A549 (cell line): Measurements from ENCODE around the gene CDK5RAP2. TPM values are rescaled to one million over a fixed set of nuclear protein-coding genes. Genes with fewer than 3 reads are reported as not detected.
A peak's percentile ranks its signal among the peaks of the same experiment; 100 is the strongest.

ENCODE experiments used
- ATAC-seq, 2 experiments: fragments of 200-7000 bp in 1 of 2; fragments of >200 bp in 1 of 2; cut with Nextera tagmentation in 1 of 2; cut with Tn5 transposase in 1 of 2; 3 replicates each; pipeline versions ENCODE4 v1.8.0 to v1.9.1; 2018 to 2020; ENCODE audit warnings: mild to moderate bottlenecking in 1 of 2, moderate library complexity in 1 of 2
- CTCF ChIA-PET: fragments of 300-600 bp; sonication (Branson Sonifier 250); formaldehyde crosslinking; extraction: SDS; loops from one replicate; lab custom pipeline; 2021; ENCODE audit warnings: antibody characterized with exemption, inconsistent platforms; lab: Yijun Ruan, JAX
- POLR2A ChIA-PET: fragments of 350-600 bp; formaldehyde crosslinking; extraction: SDS; loops from one replicate; lab custom pipeline; 2021; ENCODE audit warnings: antibody characterized with exemption, inconsistent platforms; lab: Yijun Ruan, JAX
- DNase-seq, 2 experiments: peaks; one replicate each; pipeline versions ENCODE4 v3.0.0 to v3.0.0-alpha.2; 2011 to 2016; ENCODE audit warnings: low read depth in 1 of 2, low spot score in 1 of 2
- FAIRE-seq: peaks from 2 replicates; lab custom pipeline; 2011; peaks lifted over from hg19 to GRCh38; lab: Jason Lieb, UNC
- H3K27ac ChIP-seq, 2 experiments: fragments of >200 bp; sonication (Bioruptor Twin); formaldehyde crosslinking; 3 replicates each; pipeline ENCODE4 v1.5.1; 2016 to 2017
- H3K4me1 ChIP-seq: fragments of >200 bp; sonication (Bioruptor Twin); formaldehyde crosslinking; 3 replicates; pipeline ENCODE4 v1.6.1; 2016
- H3K4me2 ChIP-seq: fragments of >200 bp; sonication (Bioruptor Twin); formaldehyde crosslinking; 3 replicates; pipeline ENCODE4 v1.6.1; 2016
- H3K4me3 ChIP-seq: fragments of >200 bp; sonication (Bioruptor Twin); formaldehyde crosslinking; 3 replicates; pipeline ENCODE4 v1.5.1; 2016
- H3K9me3 ChIP-seq: fragments of >200 bp; sonication (Bioruptor Twin); formaldehyde crosslinking; 3 replicates; pipeline ENCODE4 v1.6.1; 2016
- BCL3 ChIP-seq: fragments of >200 bp; sonication (Bioruptor Twin); formaldehyde crosslinking; IDR thresholded peaks from 3 replicates; pipeline ENCODE4 v1.6.1; 2016
- CEBPB ChIP-seq, 2 experiments: fragments of >200 bp in 1 of 2; sonication (Bioruptor Twin) in 1 of 2; formaldehyde crosslinking in 1 of 2; IDR thresholded peaks; 2 replicates each; pipeline ENCODE4 v1.6.1; 2012 to 2016
- CHD2 ChIP-seq: fragments of 150-350 bp; IDR thresholded peaks from 2 replicates; pipeline ENCODE4 v1.6.1; 2014; ENCODE audit warnings: low read length; ENCODE audit not compliant: partially characterized antibody
- CTCF ChIP-seq: fragments of >200 bp; sonication (Bioruptor Twin); formaldehyde crosslinking; IDR thresholded peaks from 3 replicates; pipeline ENCODE4 v1.5.1; 2016
- E2F6 ChIP-seq: IDR thresholded peaks from 2 replicates; pipeline ENCODE4 v1.6.1; 2012; ENCODE audit warnings: low read depth, borderline replicate concordance
- ELK1 ChIP-seq: fragments of 150-350 bp; IDR thresholded peaks from 2 replicates; pipeline ENCODE4 v1.6.1; 2014; ENCODE audit warnings: low read depth, mild to moderate bottlenecking, low read length
- HDAC2 ChIP-seq: fragments of 200-600 bp; sonication (generic); IDR thresholded peaks from 2 replicates; pipeline ENCODE4 v1.6.1; 2016
- JUNB ChIP-seq: fragments of >200 bp; sonication (Bioruptor Twin); formaldehyde crosslinking; IDR thresholded peaks from 2 replicates; pipeline ENCODE4 v1.6.1; 2016
- KDM5A ChIP-seq: fragments of 200-600 bp; sonication (generic); IDR thresholded peaks from 2 replicates; pipeline ENCODE4 v1.6.1; 2016; ENCODE audit warnings: antibody characterized with exemption, mild to moderate bottlenecking
- MAFK ChIP-seq: fragments of 450-650 bp; IDR thresholded peaks from 2 replicates; pipeline ENCODE4 v1.6.1; 2014; ENCODE audit not compliant: partially characterized antibody
- MAZ ChIP-seq: fragments of 150-350 bp; IDR thresholded peaks from 2 replicates; pipeline ENCODE4 v1.6.1; 2014; ENCODE audit warnings: antibody characterized with exemption, low read depth, low read length, borderline replicate concordance
- MYC ChIP-seq: IDR thresholded peaks from 2 replicates; pipeline ENCODE4 v1.6.1; 2012; ENCODE audit warnings: mild to moderate bottlenecking, inconsistent platforms, low read length, improper control_type of control experiment, borderline replicate concordance
- NFE2L2 ChIP-seq: fragments of 150-350 bp; conservative IDR thresholded peaks from 2 replicates; pipeline ENCODE4 v1.6.1; 2014; ENCODE audit warnings: low read length
- RAD21 ChIP-seq, 2 experiments: fragments of >200 bp in 1 of 2; sonication (Bioruptor Twin) in 1 of 2; formaldehyde crosslinking in 1 of 2; IDR thresholded peaks in 1 of 2; conservative IDR thresholded peaks in 1 of 2; 2 replicates in 1 of 2; 3 replicates in 1 of 2; pipeline ENCODE4 v1.6.1; 2012 to 2018; ENCODE audit warnings: inconsistent platforms in 1 of 2
- RNF2 ChIP-seq: fragments of 200-600 bp; sonication (generic); IDR thresholded peaks from 2 replicates; pipeline ENCODE4 v1.6.1; 2016; ENCODE audit warnings: low read depth, mild to moderate bottlenecking, antibody characterized with exemption, moderate library complexity, borderline replicate concordance
- SMC3 ChIP-seq: fragments of >200 bp; sonication (Bioruptor Twin); formaldehyde crosslinking; IDR thresholded peaks from 3 replicates; pipeline ENCODE4 v1.6.1; 2018; ENCODE audit warnings: inconsistent platforms
- WGBS: methylation state at CpG from one replicate; pipeline ENCODE4 v1.1.6; 2017; ENCODE audit errors: missing lambda C conversion rate; 5-methylcytosine and 5-hydroxymethylcytosine counted together
- polyA plus RNA-seq, 4 experiments: library from polyadenylated mRNA; depleted of rRNA in 3 of 4; stranded (reverse); fragments of >200 nt; fragmentation: RNase III in 1 of 4; extraction: RNeasy Plus Mini Kit Qiagen cat#74134 plus additional on column Dnase treatment in 1 of 4; gene quantifications; 2 replicates in 3 of 4; 3 replicates in 1 of 4; pipeline ENCODE4 v1.2.3, GENCODE V29; 2011 to 2017

Gene CDK5RAP2
- polyA plus RNA-seq, 2 of the 4 experiments (the other 2 are of a cell fraction), result 29.1 to 44.6 TPM

- no peak for DNase-seq
- ChIA-PET CTCF (interaction anchor here (0.8 to 1.7 kb wide), 8 partner anchors 14 to 124 kb away, joined by 3 to 5 read pairs (median 3); partner anchors contain the start of gene MEGF9), POLR2A (interaction anchor here (0.6 kb wide), 1 partner anchor 182 kb away, joined by 10 read pairs; no protein-coding TSS in a partner anchor)
- peak overlapping the region; percentile 62 to 68; a peak in 4 of 6 replicates for H3K27ac ChIP-seq
- H3K4me2 ChIP-seq, result no peak overlapping the region
- no peak for ATAC-seq
- no peak for FAIRE-seq
- H3K4me1 ChIP-seq, result peaks cover 93% of the 10 kb centered on the region
- 95% methylated on average over 1 of the region's 1 CpG for WGBS
- TF ChIP-seq E2F6 (no peak), MAFK (peak; percentile 86), NFE2L2 (no peak)
- H3K9me3 ChIP-seq, result no peaks in the 10 kb centered on the region
- no peak overlapping the region for H3K4me3 ChIP-seq
Observed at GRCh38 chr9:120621941-120622340, 42.0 kb upstream of the CDK5RAP2 start.

GRCh38 chr9:120619751-120620655 is 40.0 kb upstream of the CDK5RAP2 start:
- Histone ChIP-seq H3K9me3 (no peaks in the 10 kb centered on the region), H3K4me1 (peaks cover 80% of the 10 kb centered on the region), H3K4me3 (no peak overlapping the region), H3K4me2 (peak overlapping the region; percentile 56), H3K27ac (peak overlapping the region; percentile 62 to 67)
- CTCF ChIA-PET, result interaction anchor here (0.6 to 1.5 kb wide), 52 partner anchors 8 to 684 kb away, joined by 3 to 19 read pairs (median 4); partner anchors contain the start of gene FBXW2
- FAIRE-seq, result peak; percentile 18
- 29% methylated on average over 8 of the region's 8 CpGs for WGBS
- POLR2A ChIA-PET, result interaction anchor here (1.0 kb wide), 2 partner anchors 92 to 94 kb away, joined by 4 to 8 read pairs; partner anchors contain the start of gene MEGF9
- ATAC-seq, result peak; percentile 91 to 95
- DNase-seq, result peak; percentile 76 to 77
- TF ChIP-seq JUNB, result no peak
- no peak for TF ChIP-seq BCL3
- TF ChIP-seq SMC3, result peak; percentile 94
- TF ChIP-seq MAZ, result no peak
- TF ChIP-seq MAFK, result peak; percentile 59
- no peak for TF ChIP-seq RNF2
- TF ChIP-seq CEBPB (IDR thresholded peaks at IDR 0.05), result no peak
- TF ChIP-seq KDM5A, result no peak
- TF ChIP-seq MYC, result no peak
- TF ChIP-seq HDAC2, result no peak
- TF ChIP-seq RAD21 (conservative IDR thresholded peaks at IDR 0.05 in 1 of 2, IDR thresholded peaks at IDR 0.05 in 1 of 2), result peak; percentile 95 to 96
- TF ChIP-seq CHD2, result no peak
- peak; percentile 96 for TF ChIP-seq CTCF
- TF ChIP-seq ELK1, result no peak
